H9 (cell line): ENCODE results near the gene RTL5. TPM values are rescaled to one million over a fixed set of nuclear protein-coding genes. Genes with fewer than 3 reads are reported as not detected.

Experiments used
- DNase-seq: peaks from one replicate; pipeline ENCODE4 v3.0.0-alpha.2; 2017
- H2AFZ ChIP-seq: one replicate; pipeline ENCODE4 v1.6.1; 2013; ENCODE audit warnings: mild to moderate bottlenecking, low read length, control low read depth, moderate library complexity
- H2AK5ac ChIP-seq: 2 replicates; pipeline ENCODE4 v1.6.1; 2013; ENCODE audit warnings: low read length, control low read depth, mixed read lengths; ENCODE audit not compliant: insufficient read length
- H2BK120ac ChIP-seq: one replicate; pipeline ENCODE4 v1.6.1; 2013; ENCODE audit warnings: low read depth, mild to moderate bottlenecking, low read length, control low read depth, inconsistent platforms; ENCODE audit not compliant: poor library complexity, severe bottlenecking
- H2BK12ac ChIP-seq: 2 replicates; pipeline ENCODE4 v1.6.1; 2013; ENCODE audit warnings: low read length, control low read depth, mixed read lengths, low read depth; ENCODE audit not compliant: insufficient read length
- H2BK15ac ChIP-seq: 2 replicates; pipeline ENCODE4 v1.6.1; 2013; ENCODE audit warnings: low read depth, low read length, control low read depth
- H2BK20ac ChIP-seq: one replicate; pipeline ENCODE4 v1.6.1; 2013; ENCODE audit warnings: low read depth, mild to moderate bottlenecking, low read length, control low read depth, inconsistent platforms; ENCODE audit not compliant: poor library complexity, severe bottlenecking
- H2BK5ac ChIP-seq: 2 replicates; pipeline ENCODE4 v1.6.1; 2013; ENCODE audit warnings: low read length, control low read depth, mixed read lengths; ENCODE audit not compliant: insufficient read length
- H3K14ac ChIP-seq: 2 replicates; pipeline ENCODE4 v1.6.1; 2013; ENCODE audit warnings: low read length, control low read depth; ENCODE audit not compliant: insufficient read depth
- H3K18ac ChIP-seq: 2 replicates; pipeline ENCODE4 v1.6.1; 2013; ENCODE audit warnings: low read depth, mild to moderate bottlenecking, mixed read lengths, low read length, control low read depth; ENCODE audit not compliant: insufficient read length
- H3K23ac ChIP-seq: 2 replicates; pipeline ENCODE4 v1.6.1; 2013; ENCODE audit warnings: low read length, control low read depth, mixed read lengths, low read depth; ENCODE audit not compliant: insufficient read length
- H3K23me2 ChIP-seq: 2 replicates; pipeline ENCODE4 v1.6.1; 2013; ENCODE audit warnings: low read depth, mild to moderate bottlenecking, mixed read lengths, low read length, control low read depth; ENCODE audit not compliant: insufficient read length, poor library complexity, severe bottlenecking
- H3K27ac ChIP-seq: 2 replicates; pipeline ENCODE4 v1.5.1; 2013; ENCODE audit warnings: low read length, control low read depth, mixed read lengths, low read depth; ENCODE audit not compliant: insufficient read length
- H3K27me3 ChIP-seq: 2 replicates; pipeline ENCODE4 v1.6.1; 2013; ENCODE audit warnings: low read length, control low read depth, inconsistent platforms; ENCODE audit not compliant: insufficient read depth
- H3K4ac ChIP-seq: 2 replicates; pipeline ENCODE4 v1.6.1; 2013; ENCODE audit warnings: low read depth, mild to moderate bottlenecking, control low read depth, inconsistent platforms, low read length, moderate library complexity
- H3K4me1 ChIP-seq: 2 replicates; pipeline ENCODE4 v1.6.1; 2013; ENCODE audit warnings: low read length, control low read depth, inconsistent platforms; ENCODE audit not compliant: insufficient read depth
- H3K4me2 ChIP-seq: 2 replicates; pipeline ENCODE4 v1.6.1; 2013; ENCODE audit warnings: low read length, control low read depth, mixed read lengths; ENCODE audit not compliant: insufficient read length, insufficient read depth
- H3K56ac ChIP-seq: 2 replicates; pipeline ENCODE4 v1.6.1; 2013; ENCODE audit warnings: low read depth, mild to moderate bottlenecking, mixed read lengths, low read length, control low read depth; ENCODE audit not compliant: insufficient read length
- H3K79me1 ChIP-seq: 2 replicates; pipeline ENCODE4 v1.6.1; 2013; ENCODE audit warnings: low read depth, mild to moderate bottlenecking, moderate library complexity, low read length, control low read depth, inconsistent platforms; ENCODE audit not compliant: insufficient read depth, poor library complexity, severe bottlenecking
- H3K79me2 ChIP-seq: 2 replicates; pipeline ENCODE4 v1.6.1; 2013; ENCODE audit warnings: low read length, control low read depth, inconsistent platforms; ENCODE audit not compliant: insufficient read depth
- H3K9ac ChIP-seq: 2 replicates; pipeline ENCODE4 v1.6.1; 2013; ENCODE audit warnings: low read length, control low read depth, mixed read lengths; ENCODE audit not compliant: insufficient read length; ENCODE audit errors: extremely low read depth
- H3K9me3 ChIP-seq: one replicate; pipeline ENCODE4 v1.6.1; 2013; ENCODE audit warnings: low read depth, low read length, inconsistent platforms; ENCODE audit not compliant: control insufficient read depth
- H3T11ph ChIP-seq: one replicate; pipeline ENCODE4 v1.6.1; 2013; ENCODE audit warnings: mild to moderate bottlenecking, low read length, control low read depth, inconsistent platforms
- H4K20me1 ChIP-seq: one replicate; pipeline ENCODE4 v1.6.1; 2013; ENCODE audit not compliant: control insufficient read depth, insufficient read length, insufficient read depth
- H4K5ac ChIP-seq: 2 replicates; pipeline ENCODE4 v1.6.1; 2013; ENCODE audit warnings: low read depth, mild to moderate bottlenecking, mixed read lengths, low read length, control low read depth; ENCODE audit not compliant: insufficient read length
- H4K8ac ChIP-seq: replicated peaks from 2 replicates; pipeline ENCODE4 v1.6.1; 2013; ENCODE audit warnings: low read length, control low read depth, mixed read lengths, low read depth; ENCODE audit not compliant: insufficient read length
- H4K91ac ChIP-seq: 2 replicates; pipeline ENCODE4 v1.6.1; 2013; ENCODE audit warnings: low read depth, mild to moderate bottlenecking, moderate library complexity, mixed read lengths, low read length, control low read depth; ENCODE audit not compliant: insufficient read length
- H3K27ac Mint-ChIP-seq, 3 experiments: 2 replicates in 2 of 3; 3 replicates in 1 of 3; pipeline ENCODE4 v1.8.0; 2020 to 2021; ENCODE audit warnings: mixed read lengths in 3 of 3, mild to moderate bottlenecking in 1 of 3, moderate library complexity in 1 of 3
- H3K27me3 Mint-ChIP-seq: 2 replicates; pipeline ENCODE4 v1.8.0; 2021; ENCODE audit warnings: low read depth, mild to moderate bottlenecking, moderate library complexity, mixed read lengths
- H3K36me3 Mint-ChIP-seq, 3 experiments: 2 replicates in 2 of 3; 3 replicates in 1 of 3; pipeline ENCODE4 v1.8.0; 2020 to 2021; ENCODE audit warnings: low read depth in 3 of 3, mixed read lengths in 3 of 3; ENCODE audit not compliant: insufficient read depth in 1 of 3
- H3K4me1 Mint-ChIP-seq, 2 experiments: 2 replicates each; pipeline ENCODE4 v1.8.0; 2020; ENCODE audit warnings: mixed read lengths in 2 of 2
- H3K4me3 Mint-ChIP-seq, 2 experiments: 2 replicates in 1 of 2; 3 replicates in 1 of 2; pipeline ENCODE4 v1.8.0; 2020 to 2021; ENCODE audit warnings: mild to moderate bottlenecking in 2 of 2, mixed read lengths in 2 of 2, moderate library complexity in 1 of 2
- H3K9me3 Mint-ChIP-seq, 2 experiments: 2 replicates in 1 of 2; 3 replicates in 1 of 2; pipeline ENCODE4 v1.8.0; 2020; ENCODE audit warnings: mild to moderate bottlenecking in 2 of 2, mixed read lengths in 2 of 2, moderate library complexity in 1 of 2
- WGBS: extraction: QIAGEN DNeasy Blood & Tissue Kit; methylation state at CpG from one replicate; pipeline ENCODE4 v1.1.7; 2013; ENCODE audit warnings: missing lambda C conversion rate, low lambda C conversion rate, mixed read lengths; ENCODE audit not compliant: insufficient read length; ENCODE audit errors: extremely low coverage; 5-methylcytosine and 5-hydroxymethylcytosine counted together
- total RNA-seq: library from RNA; stranded (reverse); gene quantifications from 2 replicates; pipeline ENCODE4 v1.2.1, GENCODE V29; 2021
- TF ChIP-seq, protein P1 (sequence below): fragments of 200-600 bp; sonication (generic); conservative IDR thresholded peaks from 3 replicates; pipeline ENCODE4 v1.8.0; 2021; ENCODE audit warnings: antibody characterized with exemption, mild to moderate bottlenecking

The RTL5 gene
- total RNA-seq, 1 experiment from 2014 or later, result 1.2 TPM

DNA sequence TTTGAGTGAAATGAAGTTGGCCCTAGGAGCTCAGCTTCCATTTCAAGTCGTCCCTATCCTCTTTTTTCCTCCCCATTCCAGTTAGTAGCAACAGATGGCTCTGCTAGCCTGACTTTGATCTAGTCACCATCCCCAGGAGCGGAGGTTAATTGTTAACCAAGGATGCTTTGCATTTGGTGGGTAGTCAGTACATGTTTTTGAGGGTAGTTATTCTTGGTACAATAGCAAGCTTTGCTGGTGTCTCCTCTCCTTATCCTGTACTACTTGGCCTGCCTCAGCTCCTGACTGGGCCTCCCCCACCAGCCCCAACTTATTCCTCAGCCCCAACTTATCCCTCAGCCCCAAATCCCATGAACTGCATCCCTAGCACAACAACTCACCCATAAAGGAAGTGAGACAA lies 14.8 kb upstream of the RTL5 start:
- Histone ChIP-seq H3K79me2 (no peaks in the 10 kb centered on the region), H3K4me2 (no peak overlapping the region), H4K20me1 (no peaks in the 10 kb centered on the region), H3K9me3 (peaks cover 28% of the 10 kb centered on the region), H2BK120ac (no peak overlapping the region), H3K27ac (no peak overlapping the region), H3K23ac (no peak overlapping the region), H2AK5ac (no peak overlapping the region), H2BK20ac (no peak overlapping the region), H2BK12ac (no peak overlapping the region), H4K91ac (no peak overlapping the region), H3K56ac (no peak overlapping the region), H3K23me2 (no peaks in the 10 kb centered on the region), H4K5ac (no peak overlapping the region), H4K8ac (no peak overlapping the region), H3K79me1 (no peaks in the 10 kb centered on the region), H2BK15ac (no peak overlapping the region), H2AFZ (no peak overlapping the region), H3K4ac (no peak overlapping the region), H3T11ph (no peak overlapping the region), H3K14ac (no peak overlapping the region), H3K4me1 (no peaks in the 10 kb centered on the region), H3K27me3 (no peaks in the 10 kb centered on the region), H2BK5ac (no peak overlapping the region), H3K9ac (no peak overlapping the region), H3K18ac (no peak overlapping the region)
- Mint-ChIP-seq H3K4me1 (no peaks in the 10 kb centered on the region), H3K27ac (no peak overlapping the region), H3K9me3 (peaks cover 61 to 66% of the 10 kb centered on the region in 2 experiments), H3K36me3 (peaks cover 10 to 15% (median 11%) of the 10 kb centered on the region in 3 experiments; a peak in 6 of 7 replicates), H3K27me3 (no peaks in the 10 kb centered on the region; the same call in 1 of the 2 replicates), H3K4me3 (no peak overlapping the region)
- DNase-seq, result no peak
- WGBS, result no CpG with 5 or more reads among the region's 2 CpGs
- TF ChIP-seq, protein P1, sequence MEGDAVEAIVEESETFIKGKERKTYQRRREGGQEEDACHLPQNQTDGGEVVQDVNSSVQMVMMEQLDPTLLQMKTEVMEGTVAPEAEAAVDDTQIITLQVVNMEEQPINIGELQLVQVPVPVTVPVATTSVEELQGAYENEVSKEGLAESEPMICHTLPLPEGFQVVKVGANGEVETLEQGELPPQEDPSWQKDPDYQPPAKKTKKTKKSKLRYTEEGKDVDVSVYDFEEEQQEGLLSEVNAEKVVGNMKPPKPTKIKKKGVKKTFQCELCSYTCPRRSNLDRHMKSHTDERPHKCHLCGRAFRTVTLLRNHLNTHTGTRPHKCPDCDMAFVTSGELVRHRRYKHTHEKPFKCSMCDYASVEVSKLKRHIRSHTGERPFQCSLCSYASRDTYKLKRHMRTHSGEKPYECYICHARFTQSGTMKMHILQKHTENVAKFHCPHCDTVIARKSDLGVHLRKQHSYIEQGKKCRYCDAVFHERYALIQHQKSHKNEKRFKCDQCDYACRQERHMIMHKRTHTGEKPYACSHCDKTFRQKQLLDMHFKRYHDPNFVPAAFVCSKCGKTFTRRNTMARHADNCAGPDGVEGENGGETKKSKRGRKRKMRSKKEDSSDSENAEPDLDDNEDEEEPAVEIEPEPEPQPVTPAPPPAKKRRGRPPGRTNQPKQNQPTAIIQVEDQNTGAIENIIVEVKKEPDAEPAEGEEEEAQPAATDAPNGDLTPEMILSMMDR, result no peak
